ENCODE data around the gene XPNPEP3. TPM values are rescaled to one million over a fixed set of nuclear protein-coding genes. Genes with fewer than 3 reads are reported as not detected.
A peak's percentile ranks its signal among the peaks of the same experiment; 100 is the strongest.
"Not testable (repeated sequence)": the region's sequence is repeated elsewhere in the genome, so short reads cannot be mapped to it uniquely, and the experiment has no call there.

XPNPEP3 gene
- total RNA-seq, 4 donors from 2014 or later, result 10.1 to 19.1 (median 12.2) TPM

DNA sequence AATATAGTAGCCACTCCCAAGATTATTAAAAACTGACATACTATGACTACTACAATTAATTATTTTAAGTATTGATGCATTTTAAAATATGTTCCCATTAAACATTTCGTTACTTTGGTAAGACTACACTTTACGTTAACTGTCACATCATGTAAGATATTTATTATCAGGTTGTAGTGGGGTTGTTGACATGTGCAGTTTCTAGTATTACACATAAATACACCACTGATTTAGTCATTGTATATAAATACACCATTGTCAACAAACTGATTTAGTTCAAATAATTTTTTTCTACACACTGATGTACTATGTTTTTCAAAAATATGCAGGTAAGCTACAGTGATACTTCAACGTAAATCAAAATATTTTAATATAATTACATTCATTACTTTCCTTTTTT lies 12.0 kb upstream of the XPNPEP3 start:
- no peak for DNase-seq (ENCODE audit: low spot score)

DNA sequence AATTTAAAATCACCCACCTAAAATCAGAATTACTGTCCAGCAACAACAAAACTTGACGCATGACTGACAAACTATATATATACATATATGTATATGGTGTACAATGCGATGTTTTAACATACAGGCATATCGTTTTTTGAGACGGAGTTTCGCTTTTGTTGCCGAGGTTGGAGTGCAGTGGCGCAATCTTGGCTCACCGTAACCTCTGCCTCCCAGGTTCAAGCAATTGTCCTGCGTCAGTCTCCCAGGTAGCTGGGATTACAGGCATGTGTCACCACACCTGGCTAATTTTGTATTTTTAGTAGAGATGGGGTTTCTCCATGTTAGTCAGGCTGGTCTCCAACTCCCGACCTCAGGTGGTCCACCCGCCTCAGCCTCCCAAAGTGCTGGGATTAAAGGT lies 11.1 kb upstream of the XPNPEP3 start:
- DNase-seq (ENCODE audit: low spot score), result not testable (repeated sequence)

More for the DNA sequence above, 12.0 kb upstream of the XPNPEP3 start:
- no peak for ATAC-seq (ENCODE audit: low FRiP score)
- TF ChIP-seq, protein P1, sequence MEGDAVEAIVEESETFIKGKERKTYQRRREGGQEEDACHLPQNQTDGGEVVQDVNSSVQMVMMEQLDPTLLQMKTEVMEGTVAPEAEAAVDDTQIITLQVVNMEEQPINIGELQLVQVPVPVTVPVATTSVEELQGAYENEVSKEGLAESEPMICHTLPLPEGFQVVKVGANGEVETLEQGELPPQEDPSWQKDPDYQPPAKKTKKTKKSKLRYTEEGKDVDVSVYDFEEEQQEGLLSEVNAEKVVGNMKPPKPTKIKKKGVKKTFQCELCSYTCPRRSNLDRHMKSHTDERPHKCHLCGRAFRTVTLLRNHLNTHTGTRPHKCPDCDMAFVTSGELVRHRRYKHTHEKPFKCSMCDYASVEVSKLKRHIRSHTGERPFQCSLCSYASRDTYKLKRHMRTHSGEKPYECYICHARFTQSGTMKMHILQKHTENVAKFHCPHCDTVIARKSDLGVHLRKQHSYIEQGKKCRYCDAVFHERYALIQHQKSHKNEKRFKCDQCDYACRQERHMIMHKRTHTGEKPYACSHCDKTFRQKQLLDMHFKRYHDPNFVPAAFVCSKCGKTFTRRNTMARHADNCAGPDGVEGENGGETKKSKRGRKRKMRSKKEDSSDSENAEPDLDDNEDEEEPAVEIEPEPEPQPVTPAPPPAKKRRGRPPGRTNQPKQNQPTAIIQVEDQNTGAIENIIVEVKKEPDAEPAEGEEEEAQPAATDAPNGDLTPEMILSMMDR (IDR thresholded peaks at IDR 0.05), result no peak

DNA sequence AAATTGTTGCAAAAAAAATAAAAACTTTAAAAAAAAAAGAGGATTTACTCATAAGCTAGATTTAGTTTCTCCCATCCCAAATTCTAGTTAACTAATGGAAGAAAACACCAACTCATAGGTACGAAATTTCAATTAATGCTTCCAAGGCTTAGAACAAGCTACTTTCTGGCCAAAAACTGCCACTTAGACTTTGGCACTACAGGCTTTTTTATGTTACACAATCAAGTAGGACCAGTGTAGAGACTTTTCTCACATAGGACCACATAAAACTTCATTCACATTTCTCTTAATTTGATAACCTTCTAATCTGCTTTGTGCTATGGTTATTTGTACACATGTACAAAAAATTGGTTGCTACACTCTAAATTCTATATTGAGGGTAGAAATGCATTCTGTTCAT lies 3.6 kb upstream of the XPNPEP3 start:
- TF ChIP-seq, protein P1 (IDR thresholded peaks at IDR 0.05), result no peak

More for the DNA sequence above, 11.1 kb upstream of the XPNPEP3 start:
- ATAC-seq (ENCODE audit: low FRiP score), result not testable (repeated sequence)

DNA sequence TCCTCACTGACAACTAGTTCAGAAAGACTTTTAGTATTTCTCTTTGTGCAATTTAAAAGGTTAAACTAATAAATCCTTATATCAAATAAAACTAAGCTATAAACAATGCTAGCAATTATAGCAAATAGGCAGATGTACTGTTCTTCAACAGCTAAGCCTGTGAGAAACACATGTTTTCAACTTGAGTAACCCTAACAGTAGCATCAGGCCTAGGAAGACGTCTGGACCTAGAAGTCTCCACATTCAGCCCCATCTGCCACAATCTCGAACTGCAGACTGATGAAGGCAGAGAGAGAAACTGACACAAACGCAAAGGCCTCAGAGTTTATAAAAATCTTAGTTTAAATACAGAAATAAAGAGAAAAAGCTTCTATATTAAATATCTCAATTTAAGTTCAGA lies 3.0 kb upstream of the XPNPEP3 start:
- ATAC-seq (ENCODE audit: low FRiP score), result no peak
- TF ChIP-seq, protein P1 (IDR thresholded peaks at IDR 0.05), result no peak
- DNase-seq (ENCODE audit: low spot score), result no peak

More for the DNA sequence above, 3.6 kb upstream of the XPNPEP3 start:
- DNase-seq (ENCODE audit: low spot score) (no peak), ATAC-seq (ENCODE audit: low FRiP score) (no peak)

DNA sequence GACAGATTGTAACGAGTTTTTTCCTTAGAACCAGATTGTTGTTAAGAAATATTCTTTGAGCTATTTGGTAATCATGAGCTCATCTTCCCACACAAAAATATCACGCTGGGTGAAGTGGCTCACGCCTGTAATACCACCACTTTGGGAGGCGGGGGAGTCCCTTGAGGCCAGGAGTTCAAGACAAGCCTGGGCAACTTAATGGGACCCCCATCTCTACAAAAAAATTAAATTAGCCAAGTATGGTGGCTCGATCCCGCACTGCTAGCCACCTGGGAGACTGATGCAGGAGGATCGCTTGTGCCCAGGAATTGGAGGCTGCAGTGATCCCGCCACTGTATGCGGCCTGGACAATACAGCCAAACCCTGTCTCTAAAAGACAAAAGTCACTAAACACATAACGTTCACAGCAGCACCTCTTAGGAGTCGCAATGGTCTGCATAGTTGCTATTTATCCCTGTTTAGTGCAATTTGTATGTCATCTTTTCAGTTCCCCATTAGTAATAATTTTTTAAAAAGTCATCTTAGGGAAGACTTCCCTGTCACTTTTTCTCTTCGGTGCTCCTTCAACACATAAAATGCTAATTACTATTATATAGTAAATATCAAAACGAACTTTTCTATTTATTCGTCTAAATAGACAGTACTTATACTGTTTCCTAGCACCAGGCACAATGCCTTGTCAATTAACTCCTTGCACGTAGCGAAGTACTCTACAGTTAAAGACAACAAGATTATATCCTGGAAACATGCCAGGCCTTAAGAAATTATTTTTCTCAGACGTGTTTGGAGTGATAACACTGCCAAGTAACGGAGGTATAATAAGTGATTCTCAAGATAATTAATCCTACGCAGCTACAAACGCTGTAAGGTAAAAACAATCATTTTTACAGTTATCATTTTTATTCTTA lies 1.6 kb upstream of the XPNPEP3 start:
- no peak for ATAC-seq (ENCODE audit: low FRiP score)
- DNase-seq (ENCODE audit: low spot score), result peak; percentile 35
- TF ChIP-seq, protein P1 (IDR thresholded peaks at IDR 0.05), result no peak

DNA sequence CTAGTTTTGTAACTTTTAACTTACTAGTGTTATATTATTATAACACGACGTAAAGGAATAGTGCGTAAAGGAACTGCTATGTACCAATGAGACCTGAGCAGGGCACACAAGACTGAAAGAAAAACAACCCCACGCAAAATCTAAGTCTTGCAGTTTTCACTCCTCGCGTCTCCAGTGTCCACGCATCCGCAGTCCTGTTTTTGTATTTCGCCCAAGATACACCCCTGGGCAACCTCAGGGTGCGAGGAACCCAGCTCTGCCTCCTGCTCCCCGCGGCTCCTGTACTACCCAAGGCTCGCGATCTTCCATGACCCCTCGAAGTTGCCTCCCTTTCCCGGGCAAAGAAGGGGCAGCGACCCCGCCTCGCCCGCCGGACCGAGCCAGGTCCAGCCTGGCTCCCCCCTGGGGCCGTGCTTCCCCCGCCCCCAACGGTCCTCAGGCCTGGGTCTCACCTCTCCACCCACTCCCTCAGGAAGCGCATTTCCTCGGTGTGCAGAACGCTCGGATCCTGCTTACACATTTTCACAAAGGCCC lies 902 bp upstream of the XPNPEP3 start:
- ATAC-seq (ENCODE audit: low FRiP score), result peak; percentile 44
- TF ChIP-seq, protein P1 (IDR thresholded peaks at IDR 0.05), result no peak
- DNase-seq (ENCODE audit: low spot score), result no peak

DNA sequence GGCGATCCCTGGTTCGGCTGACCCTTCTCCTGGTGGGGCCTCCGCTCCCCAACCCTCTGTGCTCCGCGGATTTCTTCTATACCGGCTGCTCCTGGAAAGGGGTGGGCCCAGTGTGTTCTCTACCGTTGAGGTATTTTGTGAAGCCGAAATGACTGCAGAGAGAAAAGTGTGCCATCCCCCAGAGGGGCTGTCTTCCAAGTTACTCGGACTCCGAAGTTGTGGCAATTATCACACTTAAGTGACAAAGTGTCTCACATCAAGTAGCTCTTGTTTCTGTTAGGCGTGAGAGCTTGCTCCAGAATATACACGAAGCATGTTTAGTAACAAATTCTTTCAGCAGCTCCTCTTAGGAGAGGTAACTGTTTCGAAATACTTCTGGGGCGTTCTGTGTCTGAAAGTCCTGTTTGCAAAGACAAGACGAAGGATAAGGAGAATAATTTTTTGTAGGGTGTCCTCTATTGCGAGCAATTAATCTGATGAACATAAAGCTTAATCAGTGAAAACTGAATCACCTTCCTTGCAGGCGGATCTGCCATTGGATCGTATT lies 434 bp downstream of the XPNPEP3 start:
- TF ChIP-seq, protein P1 (IDR thresholded peaks at IDR 0.05), result no peak
- DNase-seq (ENCODE audit: low spot score), result no peak
- ATAC-seq (ENCODE audit: low FRiP score), result peak; percentile 23
